Kidney epithelial cell (primary cell): ENCODE measurements around the gene CELF2. TPM values are rescaled to one million over a fixed set of nuclear protein-coding genes. Genes with fewer than 3 reads are reported as not detected.

Experiments
- DNase-seq: peaks from one replicate; pipeline ENCODE4 v3.0.0-alpha.2; 2010; ENCODE audit warnings: low read depth
- H3K27me3 ChIP-seq: 2 replicates; pipeline ENCODE4 v1.6.0; 2011; ENCODE audit warnings: low read length; ENCODE audit not compliant: control insufficient read depth, insufficient read depth
- H3K36me3 ChIP-seq: 2 replicates; pipeline ENCODE4 v1.5.1; 2011; ENCODE audit warnings: low read length; ENCODE audit not compliant: control insufficient read depth, insufficient read depth
- H3K4me3 ChIP-seq: 2 replicates; pipeline ENCODE4 v1.5.1; 2011; ENCODE audit warnings: low read depth, mild to moderate bottlenecking, control low read depth, low read length
- CTCF ChIP-seq: IDR thresholded peaks from 2 replicates; pipeline ENCODE4 v1.5.1; 2011; ENCODE audit warnings: mild to moderate bottlenecking, moderate library complexity, low read length, control low read depth, inconsistent platforms; ENCODE audit not compliant: insufficient read depth, poor library complexity, severe bottlenecking
- total RNA-seq: library from RNA; depleted of rRNA; stranded (reverse); fragments of >200 nt; gene quantifications from 2 replicates; pipeline ENCODE4 v1.2.3, GENCODE V29; 2015

Gene CELF2
- total RNA-seq, 1 donor from 2014 or later: 15.2 TPM

GRCh38 chr10:11245095-11245479, 227.4 kb downstream of the CELF2 start:
- Histone ChIP-seq H3K27me3 (no peaks in the 10 kb centered on the region), H3K36me3 (no peaks in the 10 kb centered on the region), H3K4me3 (no peak overlapping the region)
- DNase-seq: no peak
- TF ChIP-seq CTCF: no peak

- no peaks in the 10 kb centered on the region for H3K36me3 ChIP-seq
- H3K4me3 ChIP-seq: no peak overlapping the region
- no peaks in the 10 kb centered on the region for H3K27me3 ChIP-seq
- no peak for DNase-seq
- no peak for TF ChIP-seq CTCF
These were observed 227.8 kb downstream of the CELF2 start for GRCh38 chr10:11245510-11245909.

- TF ChIP-seq CTCF: no peak
- Histone ChIP-seq H3K36me3 (no peaks in the 10 kb centered on the region), H3K27me3 (no peaks in the 10 kb centered on the region), H3K4me3 (no peak overlapping the region)
- DNase-seq: no peak
These were observed 228.4 kb downstream of the CELF2 start for GRCh38 chr10:11245981-11246590.

GRCh38 chr10:11246752-11247467, 229.2 kb downstream of the CELF2 start:
- Histone ChIP-seq H3K27me3 (no peaks in the 10 kb centered on the region), H3K4me3 (no peak overlapping the region), H3K36me3 (no peaks in the 10 kb centered on the region)
- TF ChIP-seq CTCF: no peak
- no peak for DNase-seq

GRCh38 chr10:11249152-11249807, 231.6 kb downstream of the CELF2 start:
- H3K4me3 ChIP-seq: no peak overlapping the region
- no peak for DNase-seq
- TF ChIP-seq CTCF: no peak
- no peaks in the 10 kb centered on the region for H3K36me3 ChIP-seq
- no peaks in the 10 kb centered on the region for H3K27me3 ChIP-seq
